Measurements from ENCODE around the gene SLC25A29.
"Not testable (repeated sequence)": the region's sequence is repeated elsewhere in the genome, so short reads cannot be mapped to it uniquely, and the experiment has no call there.

The SLC25A29 gene

DNA sequence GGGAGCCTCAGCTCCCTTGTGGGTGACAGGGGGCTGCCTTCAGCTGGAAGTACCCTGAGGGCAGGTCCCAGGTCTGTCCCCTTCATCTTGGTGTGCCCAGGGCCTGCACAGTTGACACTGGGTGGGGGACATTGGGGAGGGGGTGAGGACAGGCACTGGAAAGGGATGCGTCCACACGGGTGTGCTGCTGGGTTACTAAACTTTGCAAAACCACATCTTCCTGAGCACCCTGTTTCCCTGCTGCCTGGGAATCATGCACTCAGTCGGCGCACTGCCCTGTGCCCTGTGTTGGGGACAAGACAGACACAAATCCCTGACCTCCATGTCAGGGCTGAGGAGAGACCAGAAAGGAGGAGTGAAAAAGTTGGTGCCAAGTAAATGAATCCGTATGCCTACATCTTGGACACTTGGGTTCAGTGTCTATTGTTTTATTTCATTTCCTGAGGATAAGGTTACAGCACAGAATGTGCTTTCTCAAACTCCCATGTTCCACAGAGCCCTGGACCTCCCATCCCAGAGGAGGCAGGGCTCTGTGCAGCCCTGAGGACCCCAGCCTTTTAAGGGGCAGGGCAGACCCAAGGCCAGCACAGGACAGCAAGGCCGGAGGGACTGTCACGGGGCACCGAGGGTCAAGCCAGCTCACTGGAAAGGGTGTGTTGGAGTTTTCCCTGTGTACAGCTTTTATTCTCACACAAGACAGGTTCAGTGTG, 2.9 kb upstream of the SLC25A29 start:
- DNase-seq = no peak

DNA sequence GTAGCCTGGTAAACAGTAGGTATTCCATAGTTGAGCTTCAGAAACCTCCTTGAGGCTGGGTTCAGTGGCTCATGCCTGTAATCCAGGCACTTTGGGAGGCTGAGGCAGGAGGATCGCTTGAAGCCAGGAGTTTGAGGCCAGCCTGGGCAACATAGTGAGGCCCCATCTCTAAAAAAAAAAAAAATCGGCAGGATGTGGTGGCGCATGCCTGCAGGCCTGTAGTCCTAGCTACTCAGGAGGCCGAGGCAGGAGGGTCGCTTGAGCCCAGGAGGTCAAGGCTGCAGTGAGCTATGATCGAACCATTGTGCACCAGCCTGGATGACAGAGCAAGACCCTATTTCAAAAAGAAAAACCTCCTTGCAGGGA, 2.2 kb upstream of the SLC25A29 start:
- DNase-seq = not testable (repeated sequence)

DNA sequence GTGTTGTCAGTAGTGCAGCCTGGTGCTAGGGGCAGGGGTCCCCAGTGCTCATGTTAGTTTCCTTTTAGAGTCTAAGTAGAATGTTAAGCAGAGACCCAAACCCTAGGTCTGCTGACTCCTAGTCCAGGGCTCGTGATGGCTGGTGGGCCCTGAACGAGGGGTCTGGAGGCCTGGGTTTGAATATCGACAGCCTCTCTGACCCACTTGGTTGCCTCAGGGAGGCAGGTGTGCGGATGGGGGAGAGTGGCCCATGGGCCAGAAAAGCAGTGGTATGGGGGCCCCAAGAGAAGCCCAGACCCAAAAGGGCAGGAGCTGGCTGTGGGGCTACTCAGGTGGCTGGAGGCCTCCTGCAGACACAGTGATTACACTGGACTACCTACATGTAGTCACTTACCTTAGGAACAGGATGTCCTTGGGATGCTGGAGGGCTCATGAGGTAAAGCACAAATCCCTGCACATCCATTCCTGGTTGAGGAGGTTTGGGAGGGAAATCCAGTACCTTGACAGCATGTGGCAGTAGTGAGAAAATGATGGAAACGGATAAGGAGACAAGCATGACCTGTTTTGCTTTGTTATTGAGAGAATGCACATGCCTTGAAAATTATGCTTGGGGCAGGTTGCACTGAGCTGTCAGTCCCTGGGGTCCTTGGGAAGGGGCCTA, 1.7 kb upstream of the SLC25A29 start:
- no peak for DNase-seq

DNA sequence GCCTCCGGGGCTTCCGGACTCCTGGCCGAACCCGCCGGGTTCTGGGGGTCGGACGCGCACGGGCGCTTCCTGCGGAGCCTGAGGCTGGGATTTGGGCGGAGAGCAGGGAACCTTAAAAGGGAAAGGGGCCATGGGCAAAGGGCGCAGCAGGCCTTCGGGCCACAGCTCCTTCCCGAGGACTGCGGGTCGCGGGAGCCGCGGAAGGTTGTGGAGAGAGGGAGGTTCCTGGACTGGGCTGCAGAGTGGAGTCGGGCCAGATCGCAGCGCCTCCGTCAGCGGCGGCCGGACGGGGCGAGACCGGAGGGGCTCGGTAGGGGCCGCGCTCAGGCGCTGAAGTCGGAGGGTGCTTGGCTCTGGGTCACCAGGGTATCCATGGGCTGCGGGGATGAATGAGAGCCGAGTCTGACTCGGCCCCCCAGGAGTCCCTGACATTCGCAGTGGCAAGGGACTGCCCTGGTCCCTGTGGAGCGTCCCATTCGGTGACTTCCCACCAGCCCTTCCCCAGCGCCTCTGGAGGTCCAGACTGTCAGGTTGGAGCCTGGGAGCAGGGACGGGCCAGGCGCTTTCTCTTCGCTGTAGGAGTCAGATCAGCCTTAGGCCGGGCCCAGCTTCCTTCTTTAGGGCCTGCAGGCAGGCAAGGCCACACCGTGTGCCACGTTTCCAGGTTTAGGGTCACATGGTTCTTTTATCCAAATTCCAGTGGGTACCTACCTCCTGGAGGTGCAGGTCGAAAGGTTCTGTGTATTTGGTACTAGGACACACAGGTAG, 938 bp upstream of the SLC25A29 start:
- no peak for DNase-seq

DNA sequence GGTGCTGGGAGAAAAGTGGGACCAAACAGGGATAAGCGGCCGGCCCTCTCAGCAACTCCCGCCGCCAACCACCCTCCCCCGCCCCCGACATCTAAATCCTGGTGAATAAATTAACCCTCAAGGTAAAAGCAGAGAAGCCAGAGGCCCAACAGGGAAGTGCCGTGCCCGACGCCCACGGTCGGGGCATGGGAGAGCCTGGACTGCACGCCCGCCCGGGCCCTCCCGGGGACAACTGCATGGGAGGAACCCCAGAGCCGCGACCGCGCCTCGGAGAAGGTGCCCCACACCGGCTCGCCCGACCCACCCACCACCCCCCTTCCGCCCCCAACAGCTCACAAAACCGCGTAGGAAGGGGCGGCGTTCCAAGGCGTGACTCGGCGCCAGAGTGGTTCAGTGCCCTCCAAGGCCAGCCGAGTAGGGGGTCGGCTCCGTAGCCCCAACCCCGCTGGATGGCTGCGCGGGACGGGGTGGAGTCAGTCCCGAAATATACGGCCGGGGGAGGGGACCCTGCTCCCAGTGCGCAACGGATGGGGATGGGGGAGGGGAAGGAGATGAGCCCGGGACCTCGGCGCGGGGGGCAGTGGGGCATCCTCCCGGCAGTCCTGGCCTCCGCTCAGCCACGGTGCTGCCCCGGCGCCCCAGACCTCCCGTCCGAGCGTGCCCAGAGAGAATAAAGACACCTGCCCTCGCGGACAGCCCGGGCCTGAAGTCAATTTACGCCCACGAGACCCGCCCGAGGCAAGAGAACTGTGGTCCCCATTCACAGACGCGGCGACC, 732 bp downstream of the SLC25A29 start:
- DNase-seq = peak; percentile 73

DNA sequence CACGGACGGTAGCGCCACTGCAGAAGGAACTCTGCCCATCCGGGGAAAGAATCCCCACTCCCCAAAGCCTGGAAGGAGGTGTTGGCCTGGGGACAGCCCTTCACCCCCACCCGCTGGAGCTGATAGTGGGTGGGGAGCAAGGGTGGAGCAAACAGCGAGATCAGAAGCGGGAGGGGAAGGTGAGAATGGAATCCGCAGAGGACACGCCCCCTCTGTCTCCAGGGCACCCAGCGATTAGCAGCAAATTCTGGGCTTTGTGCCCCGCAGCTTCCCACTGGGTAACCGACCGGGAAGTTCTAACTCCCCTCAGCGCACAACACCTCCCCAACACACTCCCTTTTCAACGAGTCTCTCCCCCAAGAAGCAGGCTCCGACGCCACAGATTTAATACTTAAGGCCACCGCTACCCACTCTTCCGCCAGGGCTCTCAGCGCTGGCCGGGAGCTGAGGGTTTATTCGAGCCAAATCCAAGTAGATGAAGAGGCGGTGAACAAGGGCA, 1.4 kb downstream of the SLC25A29 start:
- no peak for DNase-seq

DNA sequence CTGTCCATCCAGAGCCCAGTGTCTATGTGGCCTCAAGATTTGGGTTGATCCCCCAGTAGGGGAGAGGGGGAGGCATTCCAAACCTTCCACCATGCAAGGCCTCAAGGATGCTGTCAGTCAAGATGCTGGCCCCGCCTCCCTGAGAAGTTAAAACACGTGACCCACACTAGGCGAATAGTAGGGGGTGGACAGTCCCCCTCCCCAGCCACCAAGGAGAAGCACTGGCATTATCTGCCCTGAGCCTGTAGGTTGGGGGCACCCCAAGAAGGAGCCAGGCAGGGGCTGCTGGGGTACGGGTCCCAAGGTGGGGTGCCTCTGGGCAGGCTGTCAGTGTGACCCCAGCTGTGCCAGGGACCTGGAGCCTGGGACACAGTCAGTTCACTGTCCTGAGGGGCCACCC, 2.3 kb downstream of the SLC25A29 start:
- DNase-seq = no peak

DNA sequence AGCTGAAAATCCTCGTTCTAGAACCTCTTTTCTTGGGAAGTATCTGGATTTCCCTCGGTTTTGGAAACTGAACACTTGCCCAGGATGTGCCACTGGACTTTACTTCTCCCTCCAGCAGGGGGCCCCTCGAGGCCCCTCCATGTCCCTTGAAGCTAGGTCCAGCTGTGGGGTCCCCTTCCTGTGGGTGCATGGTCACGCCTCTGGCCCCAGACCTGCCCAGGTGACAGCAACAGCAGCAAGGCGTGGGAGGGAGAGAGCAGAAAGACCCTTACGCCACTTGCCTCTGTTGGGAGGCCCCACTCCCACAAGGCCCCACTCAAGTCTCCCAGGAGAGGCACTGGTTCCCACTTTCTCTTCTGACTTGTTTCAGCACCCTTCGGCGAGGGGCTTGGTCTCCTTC, 3.1 kb downstream of the SLC25A29 start:
- no peak for DNase-seq

DNA sequence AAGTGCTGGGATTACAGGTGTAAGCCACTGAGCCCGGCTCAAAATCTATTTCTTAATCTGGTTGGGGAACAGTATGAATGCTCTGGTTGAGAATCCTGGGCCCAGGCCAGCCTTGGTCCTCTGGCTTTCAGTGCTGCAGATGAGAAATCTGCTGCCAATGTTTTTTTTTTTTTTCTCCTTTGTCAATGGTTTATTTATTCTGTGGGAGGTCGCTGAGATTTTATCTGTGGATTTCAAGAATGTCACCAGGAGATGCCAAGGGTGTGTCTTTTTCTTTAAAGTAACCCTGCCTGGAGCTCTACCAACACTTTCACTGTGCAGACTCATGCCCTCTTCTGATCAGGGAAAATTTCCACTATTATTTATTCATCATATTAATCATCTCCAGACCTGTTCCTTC, 3.6 kb downstream of the SLC25A29 start:
- no peak for DNase-seq

DNA sequence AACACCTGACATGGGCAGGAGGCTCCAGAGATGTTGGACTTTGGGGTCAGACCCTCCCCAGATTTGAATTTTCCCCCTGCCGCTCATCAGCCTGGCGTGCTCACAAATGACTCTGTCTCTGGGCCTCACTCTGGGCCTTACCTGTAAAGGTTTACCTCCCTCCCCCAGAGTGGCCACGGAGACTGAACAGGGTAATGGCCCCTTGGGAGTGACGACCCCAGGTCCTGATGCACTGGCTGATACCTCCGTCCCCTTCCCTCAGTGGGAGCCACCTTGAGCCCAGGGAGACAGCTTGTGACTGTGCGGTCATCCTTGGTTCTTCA, 7.0 kb downstream of the SLC25A29 start:
- no peak for DNase-seq

DNA sequence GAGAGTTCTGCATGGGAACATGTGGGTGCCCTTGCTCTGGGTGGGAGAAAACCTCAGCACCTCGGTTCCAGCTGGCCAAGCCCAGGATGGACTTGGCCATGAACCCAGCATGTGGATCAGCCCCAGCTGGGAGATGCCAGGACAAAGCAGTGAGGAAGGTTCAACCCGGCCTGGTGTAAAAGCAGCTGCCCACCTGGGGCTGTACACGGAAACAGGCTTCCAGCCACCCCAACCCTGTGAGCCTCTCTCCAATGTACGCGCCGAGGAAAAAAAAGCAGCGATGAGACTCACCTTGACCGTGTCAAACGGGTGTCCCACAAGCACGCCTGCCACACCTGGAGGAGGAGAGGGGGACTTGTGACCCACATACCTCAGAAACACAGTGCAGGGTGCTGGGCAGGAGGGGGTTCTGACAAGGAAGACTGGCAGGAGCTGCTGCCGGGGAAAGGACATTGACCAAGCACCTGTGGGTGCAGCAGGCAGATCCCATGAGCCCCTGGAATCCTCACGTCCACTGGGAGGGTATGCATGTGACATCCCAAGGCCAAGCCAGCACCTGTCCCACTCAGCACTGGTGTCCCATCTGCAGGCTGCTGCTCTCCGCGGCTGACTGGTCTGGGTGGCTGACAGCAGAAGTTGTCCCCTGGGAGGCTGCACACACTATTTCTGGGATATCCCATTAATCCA, 7.5 kb downstream of the SLC25A29 start:
- DNase-seq = no peak

DNA sequence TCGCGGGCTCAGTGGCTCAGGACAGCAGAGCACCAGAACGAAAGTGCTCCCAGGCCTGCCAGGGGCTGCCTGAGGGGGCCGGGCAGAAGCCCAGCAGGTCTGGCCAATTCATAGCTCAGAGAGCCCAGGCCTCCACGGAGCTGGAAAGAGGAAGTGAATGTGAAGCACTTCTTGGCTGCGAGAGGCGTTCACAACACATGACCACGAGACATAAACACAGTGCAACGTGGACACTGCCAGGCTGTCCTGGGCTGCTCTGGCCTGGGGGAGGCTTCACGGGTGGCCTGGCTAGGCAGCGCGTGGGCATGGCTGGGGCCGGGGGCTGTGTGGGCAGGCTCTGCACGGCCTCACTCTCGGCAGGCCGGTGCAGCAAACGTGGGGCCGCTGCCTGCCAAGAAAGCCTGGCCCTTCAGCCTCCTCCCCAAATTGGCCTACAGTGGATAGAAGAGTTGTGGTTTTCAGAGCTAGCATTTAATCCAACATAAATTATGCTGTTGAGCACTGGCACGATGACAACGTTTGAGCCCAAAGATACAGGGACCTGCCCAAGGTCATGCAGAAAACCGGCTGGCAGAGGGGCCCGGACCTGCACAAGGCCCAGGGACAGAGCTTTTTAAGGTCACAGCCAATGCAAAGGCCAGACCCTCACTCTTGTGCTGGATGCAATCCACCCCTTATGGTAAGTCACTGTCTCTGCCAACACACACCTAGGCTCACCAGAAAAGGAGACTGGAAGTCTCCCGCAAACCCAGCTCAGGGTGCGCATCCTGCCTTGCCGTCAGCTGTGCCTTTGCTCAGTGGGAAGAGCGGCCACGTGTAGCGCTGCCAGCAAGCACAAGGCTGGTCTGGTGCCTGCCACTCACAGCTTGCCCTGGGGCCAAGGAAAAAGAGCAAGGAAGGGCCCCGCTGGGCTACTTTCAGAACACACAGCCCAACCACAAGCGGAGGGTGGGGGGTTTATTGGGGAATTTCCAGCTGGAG, 8.6 kb downstream of the SLC25A29 start:
- DNase-seq = no peak

DNA sequence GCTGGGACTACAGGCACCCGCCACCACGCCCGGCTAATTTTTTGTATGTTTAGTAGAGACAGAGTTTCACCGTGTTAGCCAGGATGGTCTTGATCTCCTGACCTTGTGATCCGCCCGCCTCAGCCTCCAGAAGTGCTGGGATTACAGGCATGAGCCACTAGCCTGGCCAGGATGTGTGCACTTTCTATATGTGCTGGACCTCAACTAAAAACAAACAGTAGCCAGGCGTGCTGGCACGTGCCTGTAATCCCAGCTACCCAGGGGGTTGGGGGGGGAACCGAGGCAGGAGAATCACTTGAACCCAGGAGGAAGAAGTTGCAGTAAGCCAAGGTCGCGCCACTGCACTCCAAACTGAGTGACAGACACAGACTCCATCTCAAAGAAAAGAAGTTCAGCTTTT, 9.5 kb downstream of the SLC25A29 start:
- not testable (repeated sequence) for DNase-seq

DNA sequence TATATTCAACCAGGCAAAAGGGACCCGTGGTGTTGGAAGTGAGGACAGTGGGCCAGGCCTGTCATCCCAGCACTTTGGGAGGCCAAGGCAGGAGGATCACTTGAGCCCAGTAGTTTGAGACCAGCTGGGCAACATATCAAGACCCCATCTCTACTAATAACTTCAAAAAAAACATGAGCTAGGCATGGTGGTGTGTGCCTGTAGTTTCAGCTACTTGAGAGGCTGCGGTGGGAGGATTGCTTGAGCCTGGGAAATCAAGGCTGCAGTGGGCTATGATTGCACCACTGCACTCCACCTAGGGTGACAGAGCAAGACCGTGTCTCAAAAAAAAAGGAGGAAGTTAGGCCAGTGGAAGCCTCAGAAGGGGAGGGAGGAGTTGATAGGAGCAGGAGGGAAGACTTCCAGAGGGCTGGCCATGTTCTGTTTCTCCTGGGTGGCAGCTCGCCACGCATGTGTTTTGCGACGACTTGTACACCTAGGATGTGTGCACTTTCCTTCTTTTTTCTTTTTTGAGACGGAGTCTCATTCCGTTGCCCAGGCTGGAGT, 10.1 kb downstream of the SLC25A29 start:
- no peak for DNase-seq

DNA sequence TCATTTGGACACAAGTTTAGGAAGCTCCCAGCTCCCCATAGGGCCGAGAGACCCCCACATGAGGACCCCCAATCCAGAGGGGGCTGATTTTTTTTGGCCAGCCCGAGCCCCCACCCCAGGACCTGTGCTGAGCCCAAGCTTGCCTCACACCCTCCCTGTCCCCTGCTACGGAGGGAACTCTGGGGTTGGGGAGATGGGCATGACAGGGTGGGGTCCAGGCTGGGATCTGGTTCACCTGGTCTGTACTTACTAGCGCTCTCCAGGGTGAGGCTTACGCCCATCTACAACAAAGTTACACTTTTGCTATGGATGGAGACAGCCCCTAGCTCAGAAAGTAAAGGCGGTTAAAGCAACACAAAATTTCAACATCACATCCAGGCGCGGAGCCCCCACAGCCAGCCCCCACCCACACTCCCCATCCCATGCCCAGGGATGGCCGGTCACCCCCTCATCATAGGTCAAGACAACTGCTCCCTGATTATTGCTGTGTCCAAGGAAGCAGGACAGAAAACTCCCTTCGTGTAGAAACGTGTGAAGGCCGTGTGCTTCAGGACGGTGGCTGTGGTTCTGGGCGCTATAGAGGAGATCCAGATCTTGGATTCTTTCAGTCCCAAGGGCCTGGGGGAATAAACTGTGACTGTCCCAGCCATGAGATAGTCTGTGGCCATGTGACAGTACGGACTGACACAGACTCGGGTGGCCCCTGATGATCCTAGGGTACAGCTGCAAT, 10.7 kb downstream of the SLC25A29 start:
- no peak for DNase-seq

DNA sequence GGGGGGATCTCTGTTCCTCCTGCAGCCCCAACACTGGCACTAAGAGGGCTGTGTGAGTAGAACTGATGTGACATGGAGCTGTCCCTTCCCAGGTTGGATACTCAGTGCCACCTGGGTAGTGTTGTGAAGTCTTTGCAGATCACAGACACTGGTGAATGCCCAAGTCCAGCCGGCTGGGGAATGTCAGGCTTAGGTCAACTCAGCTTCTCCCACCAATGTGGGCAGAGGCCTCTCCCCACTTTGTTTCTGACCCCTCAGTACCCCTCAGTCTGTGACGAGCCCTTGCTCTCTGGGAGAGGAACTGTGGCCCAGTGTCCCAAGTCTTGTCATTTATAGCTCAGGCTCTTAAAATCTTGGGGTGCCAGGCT, 11.3 kb downstream of the SLC25A29 start:
- DNase-seq = no peak

DNA sequence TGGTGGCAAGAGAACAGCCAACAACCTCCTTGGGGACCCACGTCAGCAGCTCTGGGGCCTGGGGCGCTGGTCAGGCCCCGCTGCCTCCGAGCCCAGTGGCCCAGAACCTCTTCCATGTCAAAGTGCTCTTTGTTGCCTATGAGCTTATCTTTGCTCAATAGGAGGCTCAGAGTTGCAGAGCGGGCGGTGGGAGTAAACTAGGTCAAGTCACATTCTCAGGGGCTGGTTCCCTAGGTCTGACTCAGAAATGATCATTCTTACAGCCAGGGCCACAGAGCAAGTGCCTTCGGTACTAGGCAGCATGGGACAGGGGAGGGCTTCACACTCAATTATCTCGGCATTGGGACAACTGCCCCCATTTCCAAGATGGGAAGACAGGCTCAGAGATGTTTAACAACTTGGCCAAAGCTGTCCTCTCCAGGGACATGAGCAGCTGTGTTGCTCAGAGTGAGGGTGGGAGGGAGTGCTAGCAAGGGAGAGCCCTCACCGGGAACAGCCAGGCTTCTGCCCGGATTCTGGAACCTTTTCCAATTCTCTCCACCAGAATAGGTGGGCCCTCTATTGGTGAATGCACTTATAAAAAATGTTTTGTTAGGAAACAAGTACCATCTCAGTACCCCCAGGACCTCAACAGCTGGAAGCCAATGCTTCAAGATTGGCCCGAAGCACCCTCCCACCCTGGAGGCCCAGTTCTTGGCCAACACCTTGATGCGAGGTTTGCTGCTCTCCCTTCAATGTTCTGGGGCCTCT, 11.9 kb downstream of the SLC25A29 start:
- DNase-seq = no peak

DNA sequence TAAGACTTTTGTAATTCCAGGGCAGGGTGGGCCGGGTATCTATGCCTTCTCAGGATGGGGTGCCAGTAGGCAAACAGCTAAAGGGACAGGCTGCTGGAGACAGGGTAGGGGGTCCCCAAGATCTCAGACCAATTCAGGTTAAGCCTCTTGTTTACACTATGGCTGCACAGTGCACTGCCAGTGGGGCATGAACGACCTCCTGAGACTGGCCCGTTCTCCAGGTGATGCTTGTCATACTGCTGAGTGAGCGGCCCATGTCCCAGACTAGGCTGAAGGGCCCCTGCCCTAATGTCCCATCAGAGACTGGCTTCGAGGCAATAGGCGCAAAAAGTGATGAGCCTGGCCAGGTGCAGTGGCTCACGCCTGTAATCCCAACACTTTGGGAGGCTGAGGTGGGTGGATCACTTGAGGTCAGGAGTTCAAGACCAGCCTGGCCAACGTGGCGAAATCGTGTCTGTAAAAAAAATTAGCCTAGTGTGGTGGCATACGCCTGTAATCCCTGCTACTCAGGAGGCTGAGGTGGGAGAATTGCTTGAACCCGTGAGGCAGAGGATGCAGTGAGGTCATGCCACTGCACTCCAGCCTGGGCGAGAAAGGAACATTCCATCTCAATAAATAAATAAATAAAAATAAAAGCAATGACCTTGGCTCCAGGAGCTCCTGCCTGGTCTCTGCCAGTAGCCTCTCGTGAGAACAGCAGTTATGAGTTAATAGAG, 12.6 kb downstream of the SLC25A29 start:
- DNase-seq = no peak

All from activated CD8-positive, alpha-beta memory T cell treated with anti-CD3 and anti-CD28 coated beads, Interleukin-2, amount 50 U/mL, for 48 hours (primary cell).